HL-60 (cell line): ENCODE measurements around the gene TMEM95.

Source experiments
- DNase-seq, 2 experiments: peaks; one replicate each; pipeline ENCODE4 v3.0.0-alpha.2; 2010 to 2020; ENCODE audit warnings: low read depth in 1 of 2, low spot score in 1 of 2
- H3K27ac ChIP-seq: fragments of 250-450 bp; sonication (Bioruptor Pico); replicated peaks from 2 replicates; pipeline ENCODE4 v1.5.1; 2020; ENCODE audit warnings: mild to moderate bottlenecking, moderate library complexity
- H3K27me3 ChIP-seq: fragments of 250-450 bp; sonication (Bioruptor Pico); 2 replicates; pipeline ENCODE4 v1.5.1; 2021; ENCODE audit warnings: mild to moderate bottlenecking, moderate library complexity; ENCODE audit not compliant: insufficient read depth, poor library complexity, severe bottlenecking
- H3K4me3 ChIP-seq: replicated peaks from 2 replicates; pipeline ENCODE4 v1.5.1; 2011; ENCODE audit warnings: mild to moderate bottlenecking, control low read depth, low read length; ENCODE audit not compliant: insufficient read depth
- GABPA ChIP-seq: IDR thresholded peaks from 2 replicates; pipeline ENCODE4 v1.6.1; 2012; ENCODE audit warnings: low read depth
- POLR2AphosphoS5 ChIP-seq: IDR thresholded peaks from 2 replicates; pipeline ENCODE4 v1.6.1; 2012; ENCODE audit warnings: low read depth
- REST ChIP-seq: IDR thresholded peaks from 2 replicates; pipeline ENCODE4 v1.6.1; 2012; ENCODE audit warnings: low read depth; ENCODE audit not compliant: insufficient replicate concordance
- SPI1 ChIP-seq: IDR thresholded peaks from 2 replicates; pipeline ENCODE4 v1.6.1; 2012; ENCODE audit warnings: low read depth, mild to moderate bottlenecking, borderline replicate concordance
- TF ChIP-seq, protein P1 (sequence below): IDR thresholded peaks from one replicate; pipeline ENCODE4 v1.5.1; 2011; ENCODE audit warnings: low read length, control low read depth, inconsistent platforms; ENCODE audit not compliant: insufficient read depth

The TMEM95 gene

GRCh38 chr17:7321466-7321865 is 33.5 kb upstream of the TMEM95 start:
- no peak for DNase-seq
- Histone ChIP-seq H3K27me3 (no peaks in the 10 kb centered on the region), H3K4me3 (no peak overlapping the region), H3K27ac (no peak overlapping the region)
- TF ChIP-seq POLR2AphosphoS5: no peak
- TF ChIP-seq SPI1: no peak
- TF ChIP-seq, protein P1, sequence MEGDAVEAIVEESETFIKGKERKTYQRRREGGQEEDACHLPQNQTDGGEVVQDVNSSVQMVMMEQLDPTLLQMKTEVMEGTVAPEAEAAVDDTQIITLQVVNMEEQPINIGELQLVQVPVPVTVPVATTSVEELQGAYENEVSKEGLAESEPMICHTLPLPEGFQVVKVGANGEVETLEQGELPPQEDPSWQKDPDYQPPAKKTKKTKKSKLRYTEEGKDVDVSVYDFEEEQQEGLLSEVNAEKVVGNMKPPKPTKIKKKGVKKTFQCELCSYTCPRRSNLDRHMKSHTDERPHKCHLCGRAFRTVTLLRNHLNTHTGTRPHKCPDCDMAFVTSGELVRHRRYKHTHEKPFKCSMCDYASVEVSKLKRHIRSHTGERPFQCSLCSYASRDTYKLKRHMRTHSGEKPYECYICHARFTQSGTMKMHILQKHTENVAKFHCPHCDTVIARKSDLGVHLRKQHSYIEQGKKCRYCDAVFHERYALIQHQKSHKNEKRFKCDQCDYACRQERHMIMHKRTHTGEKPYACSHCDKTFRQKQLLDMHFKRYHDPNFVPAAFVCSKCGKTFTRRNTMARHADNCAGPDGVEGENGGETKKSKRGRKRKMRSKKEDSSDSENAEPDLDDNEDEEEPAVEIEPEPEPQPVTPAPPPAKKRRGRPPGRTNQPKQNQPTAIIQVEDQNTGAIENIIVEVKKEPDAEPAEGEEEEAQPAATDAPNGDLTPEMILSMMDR: no peak
- no peak for TF ChIP-seq REST
- TF ChIP-seq GABPA: no peak

- Histone ChIP-seq H3K27me3 (no peaks in the 10 kb centered on the region), H3K4me3 (no peak overlapping the region), H3K27ac (no peak overlapping the region)
- no peak for DNase-seq
- TF ChIP-seq, protein P1: no peak
- TF ChIP-seq POLR2AphosphoS5 (no peak), REST (no peak), GABPA (no peak), SPI1 (no peak)
Observed at GRCh38 chr17:7322520-7323194, 32.3 kb upstream of the TMEM95 start.

- TF ChIP-seq POLR2AphosphoS5: no peak
- TF ChIP-seq, protein P1: peak; percentile 74
- DNase-seq: no peak
- Histone ChIP-seq H3K4me3 (no peak overlapping the region), H3K27ac (no peak overlapping the region), H3K27me3 (no peaks in the 10 kb centered on the region)
Observed at GRCh38 chr17:7323731-7324437, 31.1 kb upstream of the TMEM95 start.

DNA sequence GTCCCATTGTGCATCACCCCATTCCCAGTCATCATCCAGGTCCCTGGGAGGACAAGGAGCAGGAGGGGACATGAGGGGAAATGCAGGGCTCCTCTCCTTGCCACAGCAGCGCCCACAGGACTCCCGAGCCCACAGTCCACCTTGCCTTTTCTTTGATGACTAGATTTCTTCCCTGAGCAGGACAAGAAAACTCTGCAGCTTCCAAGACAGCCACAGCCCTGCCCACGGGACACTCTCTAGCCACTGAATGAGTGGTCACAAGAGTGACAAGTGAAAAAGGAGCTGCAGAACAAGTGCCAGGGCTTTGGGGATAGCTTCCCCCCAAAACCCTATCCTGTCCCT is 30.5 kb upstream of the TMEM95 start:
- Histone ChIP-seq H3K27me3 (no peaks in the 10 kb centered on the region), H3K4me3 (no peak overlapping the region), H3K27ac (no peak overlapping the region)
- TF ChIP-seq REST: no peak
- no peak for TF ChIP-seq SPI1
- no peak for TF ChIP-seq POLR2AphosphoS5
- TF ChIP-seq, protein P1: no peak
- no peak for TF ChIP-seq GABPA
- DNase-seq: no peak
